Skeletal muscle tissue (tissue), 4 donors: ENCODE measurements around the gene TCP11L2. TPM values are rescaled to one million over a fixed set of nuclear protein-coding genes. Genes with fewer than 3 reads are reported as not detected.
"Not testable (repeated sequence)": the region's sequence is repeated elsewhere in the genome, so short reads cannot be mapped to it uniquely, and the experiment has no call there.

Source experiments
- H3K27ac ChIP-seq: one replicate; pipeline ENCODE4 v1.7.0; 2013; ENCODE audit warnings: mild to moderate bottlenecking, low read depth, low read length, inconsistent platforms
- H3K27me3 ChIP-seq, 3 donors: one replicate each; pipeline ENCODE4 v1.7.0; 2013; ENCODE audit warnings: low read length in 3 of 3; ENCODE audit not compliant: control insufficient read depth in 3 of 3, insufficient read depth in 3 of 3
- H3K36me3 ChIP-seq, 3 donors: one replicate each; pipeline ENCODE4 v1.7.0; 2013; ENCODE audit warnings: low read length in 3 of 3; ENCODE audit not compliant: control insufficient read depth in 3 of 3, insufficient read depth in 3 of 3
- H3K4me1 ChIP-seq, 3 donors: one replicate each; pipeline ENCODE4 v1.7.0; 2013; ENCODE audit warnings: low read length in 3 of 3, mild to moderate bottlenecking in 3 of 3; ENCODE audit not compliant: control insufficient read depth in 3 of 3, insufficient read depth in 3 of 3
- H3K4me3 ChIP-seq, 3 donors: one replicate each; pipeline ENCODE4 v1.7.0; 2013; ENCODE audit warnings: low read length in 3 of 3
- H3K9ac ChIP-seq, 3 donors: one replicate each; pipeline ENCODE4 v1.7.0; 2013; ENCODE audit warnings: low read length in 3 of 3, mild to moderate bottlenecking in 3 of 3, moderate library complexity in 2 of 3, low read depth in 1 of 3
- H3K9me3 ChIP-seq, 3 donors: one replicate each; pipeline ENCODE4 v1.7.0; 2013; ENCODE audit warnings: low read length in 3 of 3; ENCODE audit not compliant: control insufficient read depth in 3 of 3
- total RNA-seq: library from RNA; depleted of rRNA; stranded (reverse); fragments of >200 nt; gene quantifications from one replicate; pipeline ENCODE4 v1.2.3, GENCODE V29; 2014
- donor health status: Osteomylitis.

Gene TCP11L2
- total RNA-seq, 1 donor from 2014 or later, result 50.6 TPM

- H3K9me3 ChIP-seq, result peaks cover 0 to 1% (median 0%) of the 10 kb centered on the region in 3 donors
- H3K27ac ChIP-seq, result no peak overlapping the region
- H3K36me3 ChIP-seq, result no peaks in the 10 kb centered on the region
- no peak overlapping the region for H3K9ac ChIP-seq
- peaks cover 0 to 8% (median 0%) of the 10 kb centered on the region in 3 donors for H3K4me1 ChIP-seq
- H3K27me3 ChIP-seq, result no peaks in the 10 kb centered on the region
- H3K4me3 ChIP-seq, result no peak overlapping the region
These were observed 20.0 kb upstream of the TCP11L2 start for GRCh38 chr12:106282457-106283097.

- Histone ChIP-seq H3K9me3 (peaks cover 0 to 1% (median 0%) of the 10 kb centered on the region in 3 donors), H3K27ac (no peak overlapping the region), H3K9ac (no peak overlapping the region), H3K4me3 (no peak overlapping the region), H3K27me3 (no peaks in the 10 kb centered on the region), H3K4me1 (peaks cover 0 to 8% (median 0%) of the 10 kb centered on the region in 3 donors), H3K36me3 (no peaks in the 10 kb centered on the region)
These were observed 18.0 kb upstream of the TCP11L2 start for GRCh38 chr12:106284358-106285105.

GRCh38 chr12:106285982-106286381, 16.6 kb upstream of the TCP11L2 start:
- H3K27ac ChIP-seq, result no peak overlapping the region
- no peak overlapping the region for H3K4me3 ChIP-seq
- H3K36me3 ChIP-seq, result no peaks in the 10 kb centered on the region
- no peak overlapping the region for H3K9ac ChIP-seq
- peaks cover 0 to 1% (median 0%) of the 10 kb centered on the region in 3 donors for H3K9me3 ChIP-seq
- peaks cover 0 to 8% (median 0%) of the 10 kb centered on the region in 3 donors for H3K4me1 ChIP-seq
- H3K27me3 ChIP-seq, result no peaks in the 10 kb centered on the region

GRCh38 chr12:106286576-106287162, 15.9 kb upstream of the TCP11L2 start:
- not testable (repeated sequence) for H3K27ac ChIP-seq, H3K9ac ChIP-seq, H3K4me1 ChIP-seq, H3K27me3 ChIP-seq, H3K36me3 ChIP-seq, H3K9me3 ChIP-seq, H3K4me3 ChIP-seq

GRCh38 chr12:106287364-106287763, 15.2 kb upstream of the TCP11L2 start:
- Histone ChIP-seq H3K27ac (no peak overlapping the region), H3K9me3 (no peaks in the 10 kb centered on the region), H3K36me3 (no peaks in the 10 kb centered on the region), H3K9ac (no peak overlapping the region), H3K27me3 (no peaks in the 10 kb centered on the region), H3K4me3 (no peak overlapping the region), H3K4me1 (peaks cover 0 to 8% (median 0%) of the 10 kb centered on the region in 3 donors)

GRCh38 chr12:106288101-106288493, 14.4 kb upstream of the TCP11L2 start:
- H3K27me3 ChIP-seq, result no peaks in the 10 kb centered on the region
- peaks cover 0 to 8% (median 0%) of the 10 kb centered on the region in 3 donors for H3K4me1 ChIP-seq
- no peak overlapping the region for H3K4me3 ChIP-seq
- H3K9me3 ChIP-seq, result no peaks in the 10 kb centered on the region
- no peak overlapping the region for H3K9ac ChIP-seq
- no peaks in the 10 kb centered on the region for H3K36me3 ChIP-seq
- no peak overlapping the region for H3K27ac ChIP-seq

- Histone ChIP-seq H3K27me3 (no peaks in the 10 kb centered on the region), H3K36me3 (no peaks in the 10 kb centered on the region), H3K4me3 (no peak overlapping the region), H3K27ac (no peak overlapping the region), H3K4me1 (peaks cover 0 to 8% (median 0%) of the 10 kb centered on the region in 3 donors), H3K9ac (no peak overlapping the region), H3K9me3 (no peaks in the 10 kb centered on the region)
These were observed 13.9 kb upstream of the TCP11L2 start for GRCh38 chr12:106288494-106289195.

- Histone ChIP-seq H3K27ac (no peak overlapping the region), H3K27me3 (no peaks in the 10 kb centered on the region), H3K36me3 (no peaks in the 10 kb centered on the region), H3K9ac (no peak overlapping the region), H3K4me1 (peaks cover 0 to 8% (median 0%) of the 10 kb centered on the region in 3 donors), H3K4me3 (no peak overlapping the region), H3K9me3 (no peaks in the 10 kb centered on the region)
These were observed 13.3 kb upstream of the TCP11L2 start for GRCh38 chr12:106289196-106289681.

GRCh38 chr12:106290666-106291065, 11.9 kb upstream of the TCP11L2 start:
- Histone ChIP-seq H3K9me3 (no peaks in the 10 kb centered on the region), H3K9ac (no peak overlapping the region), H3K27ac (no peak overlapping the region), H3K4me1 (no peaks in the 10 kb centered on the region), H3K27me3 (no peaks in the 10 kb centered on the region), H3K36me3 (no peaks in the 10 kb centered on the region), H3K4me3 (no peak overlapping the region)
